ENCODE measurements around the gene MED27.

The MED27 gene

DNA sequence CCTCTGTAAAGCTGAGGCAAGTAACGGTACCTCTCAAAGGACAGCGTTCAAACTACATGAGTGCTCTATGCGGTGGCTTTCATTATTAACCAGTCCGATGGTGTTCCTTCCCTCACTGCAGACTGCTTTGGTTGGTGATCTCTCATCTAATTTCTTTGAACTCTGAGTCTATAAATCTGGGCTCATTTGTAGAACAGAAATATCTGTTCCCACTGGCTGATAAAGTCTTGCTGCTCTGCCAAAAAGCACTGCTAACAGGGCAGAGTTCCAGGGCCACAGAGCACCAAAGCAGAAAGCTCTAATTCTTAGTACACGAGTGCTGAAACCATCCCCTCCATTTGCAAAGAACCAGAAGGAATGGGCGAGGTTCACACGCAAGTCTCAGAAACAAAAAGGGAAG, 81.9 kb downstream of the MED27 start:
- DNase-seq (ENCODE audit: low spot score): no peak

GRCh38 chr9:131997076-131997475, 82.6 kb downstream of the MED27 start:
- no peak for DNase-seq (ENCODE audit: low spot score)

DNA sequence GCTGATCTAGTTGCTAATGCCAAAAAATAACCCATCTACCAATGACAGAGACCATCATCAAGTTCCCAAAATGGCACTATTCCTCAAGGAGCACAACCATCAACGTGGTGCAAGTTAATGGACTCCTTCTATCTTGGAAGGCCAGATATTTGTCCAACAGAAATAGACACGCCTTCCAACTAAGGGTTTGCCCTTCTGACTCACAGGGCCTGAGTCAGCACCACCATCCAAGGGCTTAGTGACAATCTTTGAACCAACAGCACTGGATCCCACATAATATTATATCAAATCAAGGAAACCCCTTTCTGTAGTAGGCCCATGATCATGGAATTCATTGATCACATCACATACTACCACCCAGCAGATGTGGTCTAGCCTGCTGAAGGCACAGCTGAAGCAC, 84.3 kb downstream of the MED27 start:
- peak; percentile 56 for DNase-seq (ENCODE audit: low spot score)

DNA sequence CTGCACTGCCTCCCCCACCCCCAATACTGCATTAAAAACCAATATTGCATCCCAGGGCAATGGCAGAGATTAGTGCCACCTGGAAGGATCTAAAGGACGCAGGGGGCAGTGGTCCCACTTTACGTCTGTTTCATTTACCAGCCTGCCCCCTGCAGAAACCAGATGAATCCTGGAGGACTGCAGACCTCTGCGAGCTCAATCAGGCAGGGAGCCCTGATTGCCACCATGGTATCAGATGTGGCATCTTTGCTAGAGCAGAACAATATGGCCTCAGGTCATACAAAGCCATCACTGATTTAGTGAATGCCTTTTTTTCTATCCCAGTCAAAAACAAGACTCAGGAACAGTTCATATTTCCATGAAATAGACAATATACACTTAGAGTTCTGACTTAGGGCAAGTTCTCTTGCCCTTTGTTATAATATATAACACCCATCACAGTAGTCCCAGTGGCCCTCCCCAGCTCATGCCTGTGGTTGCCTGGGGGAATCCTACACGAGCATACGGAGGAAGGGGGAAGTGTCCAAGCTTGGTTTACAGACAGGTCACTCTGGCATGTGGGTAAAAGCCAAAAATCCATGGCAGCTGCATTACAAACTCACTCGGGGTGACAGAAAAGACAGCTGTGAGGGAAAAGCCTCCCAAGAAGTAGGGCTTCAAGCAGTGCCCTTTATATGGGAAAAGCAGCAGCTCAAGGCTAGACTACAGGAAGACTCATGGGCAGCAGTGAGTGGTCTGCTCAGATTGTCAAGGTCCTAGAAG, 85.1 kb downstream of the MED27 start:
- DNase-seq (ENCODE audit: low spot score): no peak

- no peak for DNase-seq (ENCODE audit: low spot score)
Measured at GRCh38 chr9:131992906-131993657, 86.6 kb downstream of the MED27 start.

DNA sequence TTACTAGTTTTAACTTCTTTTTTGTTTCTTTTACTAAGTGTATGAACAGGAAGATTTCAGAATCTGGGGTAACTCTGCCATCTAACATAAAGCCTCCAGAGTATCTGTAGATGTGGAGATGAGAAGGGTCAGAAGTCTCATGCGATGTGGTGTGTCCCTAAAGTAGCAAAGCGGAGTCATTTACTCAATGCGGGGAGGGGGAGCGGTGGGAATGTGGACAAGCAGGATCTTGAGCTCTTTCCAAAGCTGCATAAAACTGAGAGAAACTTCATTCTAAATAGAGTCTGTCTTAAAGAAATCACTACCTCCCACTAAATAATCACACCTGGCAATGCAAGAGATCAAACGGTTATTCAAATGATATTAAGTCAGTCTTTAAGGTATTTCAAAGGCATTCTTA, 92.4 kb downstream of the MED27 start:
- DNase-seq (ENCODE audit: low spot score): no peak

DNA sequence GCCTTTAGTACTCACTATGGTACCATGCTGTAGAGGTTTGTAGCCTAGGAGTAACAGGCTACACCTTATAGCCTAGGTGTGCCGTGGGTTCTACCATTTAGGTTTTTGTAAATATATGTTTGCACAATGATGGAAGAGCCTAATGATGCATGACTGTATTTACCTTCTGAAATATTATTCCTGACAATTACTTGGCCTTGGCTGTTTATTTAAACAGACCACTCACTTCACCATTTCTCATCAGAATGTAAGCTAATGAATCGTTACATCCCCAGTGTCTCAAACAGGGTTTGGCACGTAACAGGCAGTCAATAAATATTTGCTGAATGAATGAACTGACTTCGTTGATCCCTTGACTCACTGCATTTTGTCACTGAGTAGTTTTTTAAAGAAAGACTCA, 93.1 kb downstream of the MED27 start:
- no peak for DNase-seq (ENCODE audit: low spot score)

GRCh38 chr9:131986089-131986488, 93.6 kb downstream of the MED27 start:
- DNase-seq (ENCODE audit: low spot score): no peak

- DNase-seq (ENCODE audit: low spot score): no peak
Measured at GRCh38 chr9:131984564-131984963, 95.1 kb downstream of the MED27 start.

DNA sequence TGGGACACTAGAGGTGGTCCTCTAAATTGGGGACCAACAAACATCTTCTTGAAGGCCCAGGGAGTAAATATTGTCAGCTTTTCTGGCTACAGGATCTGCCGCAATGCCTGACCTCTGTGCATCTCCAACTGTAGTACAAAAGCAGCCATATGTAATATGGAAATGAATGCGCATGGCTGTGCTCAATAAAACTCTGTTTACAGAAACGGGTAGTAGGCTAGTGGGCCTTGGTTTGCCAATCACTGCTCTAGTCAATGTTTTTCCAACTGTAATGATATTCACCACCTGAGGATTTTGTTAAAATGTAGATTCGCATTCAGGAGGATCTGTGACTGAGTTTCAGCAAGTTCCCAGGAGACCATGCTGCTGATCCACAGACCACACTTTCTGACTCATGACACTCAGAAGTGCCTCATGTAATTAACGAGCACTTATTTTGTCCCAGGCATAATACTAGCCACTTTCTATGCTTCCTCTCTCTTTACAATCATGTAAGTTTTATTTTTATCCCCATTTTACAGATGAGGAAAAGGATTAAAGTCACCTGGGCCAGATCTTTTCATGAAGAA, 96.9 kb downstream of the MED27 start:
- peak; percentile 33 for DNase-seq (ENCODE audit: low spot score)

DNA sequence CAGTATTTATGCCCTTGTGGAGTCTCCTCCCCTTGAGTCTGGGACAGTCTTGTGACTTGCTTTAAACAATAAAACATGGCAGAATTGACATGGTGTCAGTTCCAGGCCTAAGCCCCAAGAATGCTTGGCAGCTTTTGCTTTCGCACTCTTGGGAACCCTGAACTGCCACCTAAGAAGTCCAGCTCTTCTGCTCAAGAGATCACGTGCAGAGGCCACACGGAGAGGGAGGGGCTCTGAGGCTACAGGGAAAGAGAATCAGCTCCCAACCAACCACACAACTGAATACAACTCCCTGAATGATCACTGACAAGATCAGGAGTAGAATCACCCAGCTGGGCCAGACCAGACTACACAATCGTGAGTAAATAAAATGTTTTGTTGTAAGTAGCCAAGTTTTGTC, 97.6 kb downstream of the MED27 start:
- no peak for DNase-seq (ENCODE audit: low spot score)

DNA sequence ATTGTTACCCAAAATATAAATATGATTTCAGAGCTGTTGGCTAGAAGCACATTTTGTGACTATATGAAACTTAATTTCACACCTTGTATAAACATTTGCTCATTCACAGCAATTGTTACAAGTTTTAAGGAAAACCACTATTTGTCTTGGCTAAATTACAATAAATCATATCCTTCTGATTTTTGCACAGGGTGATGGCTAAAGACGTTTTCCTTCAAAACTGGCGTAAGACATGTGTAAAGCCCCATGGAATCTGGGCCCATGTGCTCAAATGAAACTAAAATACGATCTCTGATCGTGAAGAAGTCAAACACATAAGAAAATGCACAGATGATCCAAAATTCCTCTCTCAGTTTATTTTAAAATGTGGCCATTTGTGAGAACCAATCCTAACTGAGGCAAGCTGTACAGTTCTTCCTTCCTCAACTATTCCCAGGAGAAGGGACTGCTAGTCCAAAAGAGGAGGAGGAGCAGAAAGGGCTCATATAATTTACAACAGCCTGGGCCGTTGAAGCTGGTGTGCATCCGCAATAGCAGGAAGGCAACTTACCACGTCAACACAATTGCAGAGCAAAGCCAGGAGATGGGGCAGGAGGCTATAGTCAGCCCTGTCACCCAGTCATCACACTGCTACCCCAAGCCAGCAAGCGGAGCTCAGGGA, 98.4 kb downstream of the MED27 start:
- DNase-seq (ENCODE audit: low spot score): no peak

- DNase-seq (ENCODE audit: low spot score): no peak
Measured at GRCh38 chr9:131980267-131981016, 99.2 kb downstream of the MED27 start.

DNA sequence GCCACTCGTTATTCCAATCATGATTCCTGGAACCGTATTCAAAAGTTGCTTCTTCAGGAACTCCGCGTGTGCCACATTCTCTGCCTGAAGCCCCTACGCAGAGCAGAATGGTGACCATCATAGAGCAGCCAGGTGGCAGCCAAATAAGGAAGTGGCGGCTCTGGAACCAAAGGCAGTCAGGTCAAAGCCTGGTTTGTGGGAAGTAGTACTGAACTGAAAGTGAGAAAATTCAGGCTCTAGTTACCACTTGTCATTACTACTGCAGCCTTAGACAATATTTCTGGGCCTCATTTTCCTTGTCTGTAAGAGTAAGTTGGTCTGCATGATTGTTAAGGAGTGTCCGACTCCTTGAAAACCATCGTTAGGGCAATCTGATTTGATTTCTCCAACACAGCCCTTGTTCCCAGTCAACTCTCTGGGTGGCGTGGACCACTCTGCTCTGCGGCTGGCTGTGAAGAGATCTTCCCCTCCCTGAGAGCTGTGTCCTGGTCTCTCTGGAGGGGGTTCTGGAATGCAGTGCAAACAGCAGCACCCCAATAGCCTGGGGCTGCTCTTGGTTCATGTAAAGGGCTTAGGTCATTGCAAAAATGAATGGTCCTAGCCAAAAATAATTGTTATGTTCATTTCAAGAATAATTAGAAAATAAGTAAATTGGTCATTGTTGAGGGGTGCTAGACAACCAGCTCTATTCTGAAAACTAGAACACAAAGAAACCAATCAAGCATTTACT, 102.4 kb downstream of the MED27 start:
- DNase-seq (ENCODE audit: low spot score): no peak

DNA sequence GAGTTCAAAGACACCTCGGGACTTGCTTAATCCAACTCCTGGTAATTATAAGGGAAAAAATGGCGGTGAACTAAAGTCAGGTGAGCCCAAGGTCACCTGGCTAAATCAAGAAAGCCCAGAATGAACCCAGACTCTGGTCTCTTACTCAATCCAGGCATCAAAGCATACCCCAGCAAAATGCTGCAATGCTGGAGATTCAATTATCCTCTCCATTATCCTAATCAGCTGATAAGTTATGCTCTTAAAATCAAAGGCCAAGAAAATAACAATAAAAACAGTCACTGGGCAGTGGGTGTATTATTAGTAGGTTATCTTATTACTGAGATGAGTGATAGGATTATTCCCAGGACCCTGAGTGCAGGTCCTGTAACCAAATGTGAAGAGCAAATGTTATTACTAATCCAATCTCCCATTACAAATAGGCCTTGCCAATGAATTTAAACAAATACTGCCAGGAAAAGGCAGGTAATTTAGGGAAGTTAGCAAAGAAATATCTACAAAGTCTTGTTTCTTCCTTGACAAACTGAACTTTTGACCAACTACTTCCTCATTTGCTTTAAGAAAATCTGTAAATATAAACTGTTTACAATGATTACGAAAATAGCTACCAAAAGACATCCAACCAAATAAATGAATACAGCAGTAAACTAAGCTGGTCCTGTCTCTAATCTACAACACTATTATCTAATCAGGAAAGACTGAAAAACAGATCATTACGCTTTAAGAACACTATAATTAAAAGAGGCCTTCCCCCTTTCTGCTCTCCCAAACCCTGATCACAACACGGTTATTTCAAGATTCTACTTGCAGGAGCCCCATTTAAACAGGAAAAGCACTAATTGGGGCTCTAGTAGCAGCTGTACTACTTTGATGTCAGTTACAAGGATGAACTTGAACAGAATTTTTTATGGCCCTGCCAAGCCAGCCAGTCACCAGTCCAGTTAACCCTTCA, 103.2 kb downstream of the MED27 start:
- DNase-seq (ENCODE audit: low spot score): no peak

DNA sequence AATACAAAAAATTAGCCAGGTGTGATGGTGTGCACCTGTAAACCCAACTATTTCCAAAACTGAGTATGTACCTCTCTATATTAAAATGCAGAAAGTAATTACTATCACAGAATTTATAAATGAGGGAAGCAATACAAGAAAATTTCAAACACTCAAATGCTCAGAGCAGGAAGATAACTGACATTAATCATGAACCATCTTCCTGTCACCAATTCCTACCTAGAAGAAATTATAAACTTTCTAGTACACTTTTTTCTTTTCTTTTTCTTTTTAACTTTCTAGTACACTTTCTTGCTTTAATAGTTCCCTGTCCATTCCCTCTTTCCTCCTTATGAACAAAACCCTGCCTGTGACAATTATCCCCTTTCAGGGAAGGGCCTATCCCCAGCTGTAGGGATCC, 106.8 kb downstream of the MED27 start:
- no peak for DNase-seq (ENCODE audit: low spot score)

DNA sequence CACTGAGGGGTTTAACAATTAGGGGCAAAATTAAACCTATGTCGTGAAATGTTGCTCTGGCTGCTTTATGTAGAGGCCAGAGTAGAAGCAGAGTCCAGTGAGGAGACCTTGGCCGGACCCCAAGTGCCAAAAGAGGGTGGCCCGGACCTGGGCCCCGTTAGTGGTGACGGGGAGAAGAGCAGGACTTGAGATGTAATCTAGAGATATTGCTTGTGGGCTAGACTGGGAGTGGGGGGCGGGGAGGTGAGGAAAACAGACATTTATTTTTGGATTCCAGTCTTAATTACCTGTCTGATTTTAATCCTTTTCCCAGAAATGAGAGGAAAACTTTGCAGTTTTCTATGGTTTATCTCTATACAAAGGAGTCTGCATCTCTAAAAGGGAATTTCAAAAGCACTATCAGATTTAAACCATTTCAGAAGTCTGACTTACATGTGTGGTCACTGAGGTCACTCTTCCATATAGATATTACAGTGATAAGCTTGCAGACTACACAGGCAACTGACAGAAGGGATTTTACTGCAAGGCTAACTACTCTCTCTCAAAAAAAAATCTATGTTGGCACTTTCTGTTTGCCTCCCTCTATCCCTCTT, 108.1 kb downstream of the MED27 start:
- no peak for DNase-seq (ENCODE audit: low spot score)

- DNase-seq (ENCODE audit: low spot score): no peak
Measured at GRCh38 chr9:131969469-131969989, 110.1 kb downstream of the MED27 start.

GRCh38 chr9:131968632-131969031, 111.0 kb downstream of the MED27 start:
- DNase-seq (ENCODE audit: low spot score): no peak

DNA sequence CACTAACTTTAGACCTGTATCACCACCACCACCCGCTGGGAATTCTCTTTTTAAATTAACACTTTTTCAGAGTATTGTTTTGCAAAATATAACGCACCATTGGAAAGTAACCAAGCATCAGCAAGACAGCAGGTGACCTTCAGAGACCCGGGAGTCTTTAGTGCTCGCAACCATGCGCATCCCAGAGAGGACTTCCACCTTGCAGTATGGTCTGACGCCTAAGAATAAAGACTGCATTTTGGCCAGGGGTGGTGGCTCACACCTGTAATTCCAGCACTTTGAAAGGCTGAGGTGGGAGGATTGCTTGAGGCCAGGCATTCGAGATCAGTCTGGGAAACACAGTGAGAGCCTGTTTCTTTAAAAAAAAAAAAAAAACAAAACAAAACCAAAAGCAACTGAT, 113.8 kb downstream of the MED27 start:
- DNase-seq (ENCODE audit: low spot score): no peak

All from RKO (cell line).